Activated CD4-positive, CD25-positive, alpha-beta regulatory T cell (primary cell): Measurements from ENCODE around the gene SDCCAG8.
"Not testable (repeated sequence)": the region's sequence is repeated elsewhere in the genome, so short reads cannot be mapped to it uniquely, and the experiment has no call there.

ENCODE experiments used
- DNase-seq, 4 experiments: peaks; one replicate each; lab custom pipeline; 2025; lab: John Stamatoyannopoulos, UW

SDCCAG8 gene

GRCh38 chr1:243332440-243332839 lies 76.6 kb downstream of the SDCCAG8 start:
- no peak for DNase-seq

GRCh38 chr1:243335292-243335691 lies 79.5 kb downstream of the SDCCAG8 start:
- DNase-seq = no peak

DNA sequence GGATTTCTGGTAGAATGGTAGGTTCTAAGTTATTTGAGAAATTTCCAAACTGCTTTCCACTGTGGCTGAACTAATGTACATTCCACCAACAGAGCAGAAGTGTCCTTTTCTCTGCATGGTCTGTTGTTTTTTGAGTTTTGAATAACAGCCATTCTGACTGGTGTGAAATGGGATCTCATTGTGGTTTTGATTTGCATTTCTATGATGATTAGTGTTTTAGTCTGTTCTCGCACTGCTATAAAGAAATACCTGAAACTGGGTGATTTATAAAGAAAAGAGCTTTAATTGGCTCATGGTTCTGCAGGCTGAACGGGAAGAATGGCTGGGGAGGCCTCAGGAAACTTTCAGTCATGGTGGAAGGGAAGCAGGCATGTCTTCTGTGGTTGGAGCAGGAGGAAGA lies 80.3 kb downstream of the SDCCAG8 start:
- no peak for DNase-seq

- DNase-seq = not testable (repeated sequence)
Measured at GRCh38 chr1:243338848-243339247, 83.0 kb downstream of the SDCCAG8 start.

- DNase-seq = no peak
Measured at GRCh38 chr1:243341074-243341473, 85.2 kb downstream of the SDCCAG8 start.

GRCh38 chr1:243343970-243344937 lies 88.4 kb downstream of the SDCCAG8 start:
- no peak for DNase-seq

DNA sequence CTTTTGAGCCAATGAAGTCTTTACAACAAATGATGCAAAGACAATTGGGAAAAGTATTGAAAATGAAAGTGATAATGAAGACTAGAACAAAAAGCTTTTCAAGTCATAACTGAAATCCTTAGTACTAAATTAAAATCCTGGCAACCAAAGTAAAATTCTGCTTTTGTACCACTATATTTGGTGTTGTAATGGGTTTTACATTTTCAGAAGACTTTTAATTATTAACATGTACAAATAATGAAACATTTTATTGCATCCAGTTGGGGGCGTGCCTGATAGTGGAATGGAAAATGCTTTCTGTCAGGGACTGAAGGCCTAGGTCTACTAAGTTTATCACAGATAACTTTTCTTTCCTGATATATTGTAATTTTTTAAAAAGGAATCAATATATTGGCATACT lies 89.4 kb downstream of the SDCCAG8 start:
- DNase-seq = no peak

- no peak for DNase-seq
Measured at GRCh38 chr1:243346016-243346415, 90.2 kb downstream of the SDCCAG8 start.

DNA sequence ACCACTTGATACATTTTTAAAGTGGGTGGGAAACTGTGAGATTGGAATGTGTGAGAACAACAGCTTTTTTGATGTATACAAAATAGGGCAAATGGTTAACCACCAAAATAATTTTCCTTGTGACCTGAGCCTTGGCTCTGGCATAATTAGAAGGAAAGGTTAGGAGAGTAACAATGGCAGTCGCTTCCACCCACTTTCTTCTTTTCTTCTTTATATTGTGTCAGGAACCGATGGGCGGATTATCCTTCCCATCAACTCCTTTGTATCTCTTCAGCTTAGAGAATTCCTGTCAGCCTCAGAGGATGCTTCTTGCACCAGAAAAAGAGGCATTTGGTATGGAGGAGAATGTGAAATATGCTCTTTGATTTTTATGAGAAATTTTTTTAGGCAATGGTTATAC lies 90.6 kb downstream of the SDCCAG8 start:
- no peak for DNase-seq

DNA sequence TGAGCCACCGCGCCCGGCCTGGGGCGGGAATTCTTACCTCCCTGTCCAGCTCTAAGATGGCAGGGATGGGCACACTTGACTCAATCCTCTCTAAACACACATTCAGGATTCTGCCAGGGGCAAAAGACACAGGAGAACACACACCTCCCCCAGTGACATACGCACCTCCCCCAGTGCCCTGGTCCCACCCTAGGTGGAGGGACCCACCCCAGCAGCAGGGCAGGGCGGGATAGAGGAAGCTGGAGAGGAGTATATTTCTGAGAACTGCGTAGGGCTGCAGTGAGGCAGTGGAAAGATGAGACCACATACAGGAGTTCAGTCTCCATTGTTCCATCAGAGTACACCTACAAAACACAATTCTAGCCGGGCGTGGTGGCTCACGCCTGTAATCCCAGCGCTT lies 92.5 kb downstream of the SDCCAG8 start:
- DNase-seq = no peak

GRCh38 chr1:243349128-243349527 lies 93.3 kb downstream of the SDCCAG8 start:
- no peak for DNase-seq

DNA sequence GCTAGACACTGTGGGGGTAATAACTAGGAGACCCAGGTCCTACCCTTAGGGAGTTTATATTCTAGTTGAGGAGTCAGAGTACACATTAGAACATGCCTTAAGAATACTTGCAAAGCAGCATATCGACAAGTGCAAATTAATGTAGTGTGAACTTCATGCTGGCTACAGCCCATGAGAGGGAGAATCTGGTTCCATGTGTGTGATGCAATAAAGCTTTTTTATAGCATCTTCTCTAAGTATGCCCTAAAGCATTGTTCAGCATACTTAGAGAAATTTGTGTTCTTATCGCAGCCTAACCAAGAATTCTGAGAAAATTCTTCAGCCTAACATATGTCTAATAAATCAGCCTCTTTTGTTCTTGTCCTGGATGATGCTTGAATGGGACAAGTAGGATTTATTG lies 95.5 kb downstream of the SDCCAG8 start:
- DNase-seq = no peak

DNA sequence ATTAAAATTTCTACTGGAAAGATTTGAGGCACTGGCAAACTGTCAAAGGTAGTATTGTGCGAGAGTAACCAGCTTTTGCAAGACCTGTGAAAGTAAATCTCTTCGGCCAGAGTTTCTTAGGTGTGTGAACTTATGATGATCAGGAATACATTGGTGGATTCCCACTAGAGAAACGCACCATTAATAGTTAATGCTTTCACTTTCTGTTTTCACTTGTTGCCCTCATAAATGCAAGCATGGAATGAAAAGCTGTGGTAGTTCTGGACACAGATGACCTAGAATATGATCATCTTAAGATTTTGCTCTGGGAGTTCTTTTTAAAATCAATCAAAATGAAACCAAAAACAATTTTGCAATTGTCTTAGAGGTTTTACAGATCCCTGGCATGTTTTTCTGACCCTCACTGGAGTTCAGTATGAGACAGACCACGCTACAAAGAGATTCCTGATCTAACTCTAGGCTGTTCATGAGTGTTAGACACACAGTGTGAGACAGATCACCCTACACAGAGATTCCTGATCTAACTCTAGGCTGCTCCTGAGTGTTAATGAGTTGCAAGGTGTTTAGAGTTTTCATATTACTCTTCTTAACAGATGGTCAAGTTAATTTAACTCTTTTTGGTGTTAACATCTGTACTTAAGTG lies 98.8 kb downstream of the SDCCAG8 start:
- DNase-seq = no peak

DNA sequence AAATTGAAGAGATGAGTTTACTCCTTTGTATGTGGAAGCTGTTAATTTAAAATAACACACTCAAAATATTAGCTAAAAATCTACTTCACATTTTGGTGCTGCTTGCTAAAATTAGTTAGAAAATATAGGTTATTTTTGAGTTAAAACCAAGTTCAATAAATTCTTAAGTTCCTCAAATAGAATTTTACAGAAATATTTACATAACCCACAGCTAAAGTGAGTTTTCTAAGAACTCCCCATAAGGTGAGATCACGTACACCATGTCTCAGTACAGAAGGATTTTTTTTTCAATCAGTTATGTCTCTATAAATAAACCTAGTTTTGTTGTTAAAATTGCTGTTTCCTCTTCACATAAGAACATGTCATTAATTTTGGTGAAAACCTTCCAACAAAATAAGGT lies 108.0 kb downstream of the SDCCAG8 start:
- DNase-seq = no peak

DNA sequence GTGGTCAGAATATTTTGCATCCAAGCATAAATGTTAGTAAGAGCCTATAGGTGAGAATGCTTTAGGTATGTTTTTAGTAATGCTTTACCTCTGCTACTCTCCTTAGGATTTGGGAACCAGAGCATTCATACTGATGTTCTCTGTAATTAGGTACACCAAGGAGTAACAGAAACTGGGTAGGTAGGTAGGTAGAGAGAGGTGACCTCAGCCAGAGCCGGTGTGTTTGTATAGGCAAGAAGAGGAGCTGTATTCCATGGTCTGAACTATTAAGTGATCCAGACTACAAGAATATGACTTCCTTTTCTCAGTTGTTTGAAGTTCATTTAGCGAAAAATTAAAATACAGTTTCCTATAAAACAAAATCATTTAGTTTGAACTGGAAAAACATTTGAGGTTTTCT lies 108.5 kb downstream of the SDCCAG8 start:
- DNase-seq = no peak

DNA sequence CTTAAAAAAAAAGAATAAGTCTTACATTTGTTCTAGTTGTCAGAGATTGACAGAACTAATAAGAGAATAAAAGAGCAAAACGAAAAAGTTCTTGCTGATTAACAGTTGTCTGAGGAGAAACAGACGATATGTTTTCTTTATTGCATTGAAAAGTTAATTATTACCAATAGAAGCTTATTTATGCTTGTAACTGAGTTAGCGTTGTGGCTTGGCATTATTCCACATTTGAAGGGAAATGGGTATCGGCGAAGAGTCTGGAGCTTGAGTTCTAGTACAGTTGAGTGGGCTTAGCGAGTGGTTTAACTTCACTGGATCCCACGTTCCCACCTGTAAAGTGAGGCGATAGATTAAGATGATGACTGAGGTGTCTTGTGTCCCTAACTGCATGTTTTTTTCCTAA lies 109.0 kb downstream of the SDCCAG8 start:
- no peak for DNase-seq

DNA sequence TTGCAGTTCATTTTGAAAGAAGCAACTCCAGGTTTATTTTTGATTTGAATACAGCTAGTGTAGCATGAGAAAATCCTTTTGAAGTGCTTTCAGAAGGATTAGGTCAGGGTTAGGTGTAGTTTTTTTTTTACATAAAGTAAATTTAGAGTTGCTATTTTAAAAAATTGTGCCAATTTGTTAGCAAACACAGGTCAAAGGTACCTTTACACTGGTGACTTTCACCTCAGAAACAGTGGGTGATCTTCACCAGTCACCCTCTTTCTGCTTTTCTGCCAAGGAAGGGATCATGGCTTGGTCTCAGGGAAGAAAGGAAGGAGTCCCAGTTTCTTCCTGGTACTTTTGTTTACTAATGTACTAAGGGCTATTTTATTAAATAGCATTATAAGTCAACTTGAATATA lies 111.5 kb downstream of the SDCCAG8 start:
- no peak for DNase-seq

GRCh38 chr1:243374412-243374811 lies 118.6 kb downstream of the SDCCAG8 start:
- no peak for DNase-seq

DNA sequence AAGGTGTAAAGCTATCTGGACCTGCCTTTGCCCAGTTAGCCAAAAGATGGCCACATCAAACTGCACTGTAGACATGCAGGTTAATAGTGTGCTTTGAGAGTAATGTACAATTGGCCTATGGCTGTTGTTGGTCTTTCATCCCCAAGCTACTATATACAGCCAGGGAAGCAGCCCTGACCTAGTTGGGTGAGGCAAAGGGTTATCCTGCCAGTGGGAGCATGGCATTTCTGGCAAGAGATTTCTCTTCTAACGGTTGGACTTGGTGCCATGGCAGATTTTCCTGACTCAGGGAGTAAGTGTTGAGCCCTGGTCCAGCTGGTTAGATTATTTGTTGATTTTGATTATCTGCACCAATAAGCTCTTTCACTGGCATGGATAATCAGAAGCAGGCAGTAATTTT lies 119.8 kb downstream of the SDCCAG8 start:
- DNase-seq = no peak

DNA sequence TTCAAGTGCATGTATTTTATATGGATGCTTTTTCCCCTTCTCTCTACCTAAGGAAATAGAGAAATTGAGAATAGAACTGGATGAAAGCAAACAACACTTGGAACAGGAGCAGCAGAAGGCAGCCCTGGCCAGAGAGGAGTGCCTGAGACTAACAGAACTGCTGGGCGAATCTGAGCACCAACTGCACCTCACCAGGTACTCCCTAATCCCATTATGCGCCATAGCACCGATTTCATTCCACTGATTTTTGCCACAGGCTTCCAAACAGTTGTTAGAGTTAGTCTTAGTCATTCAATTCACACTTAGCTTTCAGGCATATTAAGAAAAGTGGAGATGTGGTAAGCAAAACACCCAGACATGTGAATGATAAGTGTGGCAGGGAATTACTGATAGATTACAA lies 122.8 kb downstream of the SDCCAG8 start:
- DNase-seq = no peak

GRCh38 chr1:243379208-243379607 lies 123.4 kb downstream of the SDCCAG8 start:
- no peak for DNase-seq

GRCh38 chr1:243379706-243380105 lies 123.9 kb downstream of the SDCCAG8 start:
- DNase-seq = no peak

GRCh38 chr1:243388276-243388675 lies 132.4 kb downstream of the SDCCAG8 start:
- no peak for DNase-seq
